ENCODE data around the gene ZNF8. TPM values are rescaled to one million over a fixed set of nuclear protein-coding genes. Genes with fewer than 3 reads are reported as not detected.
"Not testable (repeated sequence)": the region's sequence is repeated elsewhere in the genome, so short reads cannot be mapped to it uniquely, and the experiment has no call there.

Gene ZNF8
- total and polyA plus RNA-seq, 8 donors = 1.4 to 3.6 (median 1.8) TPM

DNA sequence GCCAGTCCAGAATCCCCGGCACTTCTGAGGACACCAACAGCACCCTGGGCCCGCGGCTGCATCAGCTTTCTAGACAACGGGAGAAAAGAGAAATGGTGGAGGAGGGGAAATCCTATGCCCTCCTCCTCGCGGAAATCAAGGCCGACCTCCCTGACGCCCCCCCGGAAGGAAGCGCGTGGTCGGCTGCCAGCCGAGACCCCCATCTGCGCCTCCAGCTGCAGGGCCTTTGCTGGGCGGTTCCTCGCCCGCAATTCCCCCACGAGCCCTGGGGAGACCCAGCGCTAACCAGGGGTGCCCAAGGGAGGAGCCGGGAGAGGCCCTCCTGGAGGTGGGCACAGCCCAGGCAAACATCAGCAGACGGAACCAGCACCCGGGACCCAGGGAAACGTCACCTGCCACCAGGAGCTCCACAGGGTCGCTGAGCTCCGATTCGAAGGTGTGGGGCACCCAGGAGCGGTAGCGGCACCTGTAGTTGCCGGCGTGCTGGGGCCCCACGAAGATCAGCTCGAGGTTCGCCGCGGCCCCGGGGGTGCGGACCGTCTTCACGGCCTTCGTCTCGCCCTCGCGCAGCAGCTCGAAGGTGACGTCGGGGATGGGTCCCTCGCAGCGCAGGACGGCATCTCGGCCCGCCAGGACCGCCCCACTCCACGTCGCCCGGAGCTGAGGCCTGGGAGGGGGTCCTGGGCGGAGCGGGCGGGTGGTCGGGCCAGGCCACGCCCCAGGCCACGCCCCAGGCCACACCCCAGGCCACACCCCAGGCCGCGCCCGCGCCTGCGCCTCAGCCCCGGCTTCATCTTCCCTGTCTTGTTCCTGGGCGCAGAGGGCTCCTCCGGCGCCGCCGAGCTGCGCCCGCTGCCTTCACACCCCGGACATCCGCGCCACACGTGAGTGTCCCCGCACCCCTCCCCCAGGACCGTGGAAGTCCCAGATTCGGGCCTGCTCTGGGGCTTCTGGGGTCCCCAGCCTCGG is 68.5 kb downstream of the ZNF8 start:
- no peaks in the 10 kb centered on the region for H3K9me3 ChIP-seq
- TF ChIP-seq, protein P1, sequence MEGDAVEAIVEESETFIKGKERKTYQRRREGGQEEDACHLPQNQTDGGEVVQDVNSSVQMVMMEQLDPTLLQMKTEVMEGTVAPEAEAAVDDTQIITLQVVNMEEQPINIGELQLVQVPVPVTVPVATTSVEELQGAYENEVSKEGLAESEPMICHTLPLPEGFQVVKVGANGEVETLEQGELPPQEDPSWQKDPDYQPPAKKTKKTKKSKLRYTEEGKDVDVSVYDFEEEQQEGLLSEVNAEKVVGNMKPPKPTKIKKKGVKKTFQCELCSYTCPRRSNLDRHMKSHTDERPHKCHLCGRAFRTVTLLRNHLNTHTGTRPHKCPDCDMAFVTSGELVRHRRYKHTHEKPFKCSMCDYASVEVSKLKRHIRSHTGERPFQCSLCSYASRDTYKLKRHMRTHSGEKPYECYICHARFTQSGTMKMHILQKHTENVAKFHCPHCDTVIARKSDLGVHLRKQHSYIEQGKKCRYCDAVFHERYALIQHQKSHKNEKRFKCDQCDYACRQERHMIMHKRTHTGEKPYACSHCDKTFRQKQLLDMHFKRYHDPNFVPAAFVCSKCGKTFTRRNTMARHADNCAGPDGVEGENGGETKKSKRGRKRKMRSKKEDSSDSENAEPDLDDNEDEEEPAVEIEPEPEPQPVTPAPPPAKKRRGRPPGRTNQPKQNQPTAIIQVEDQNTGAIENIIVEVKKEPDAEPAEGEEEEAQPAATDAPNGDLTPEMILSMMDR (IDR thresholded peaks at IDR 0.05) = no peak
- H3K27ac ChIP-seq = peak overlapping the region in 3 of 4 donors; percentile 34 to 50 (median 38)
- ATAC-seq (peak; percentile 83 to 98 (median 94)), FAIRE-seq (no peak), DNase-seq (peak in 4 of 6 donors; percentile 49 to 80 (median 64))
- no peaks in the 10 kb centered on the region for H3K4me1 ChIP-seq
- peaks cover 0 to 13% (median 0%) of the 10 kb centered on the region in 4 donors for H3K27me3 ChIP-seq
- WGBS, 2 donors = 3 to 6% methylated on average over 58 to 82 of the region's 82 CpGs
- H3K4me3 ChIP-seq = peak overlapping the region; percentile 10 to 49 (median 40)
- no peaks in the 10 kb centered on the region for H3K36me3 ChIP-seq
- intact Hi-C loops (cut with DNase I) = no loop called here

DNA sequence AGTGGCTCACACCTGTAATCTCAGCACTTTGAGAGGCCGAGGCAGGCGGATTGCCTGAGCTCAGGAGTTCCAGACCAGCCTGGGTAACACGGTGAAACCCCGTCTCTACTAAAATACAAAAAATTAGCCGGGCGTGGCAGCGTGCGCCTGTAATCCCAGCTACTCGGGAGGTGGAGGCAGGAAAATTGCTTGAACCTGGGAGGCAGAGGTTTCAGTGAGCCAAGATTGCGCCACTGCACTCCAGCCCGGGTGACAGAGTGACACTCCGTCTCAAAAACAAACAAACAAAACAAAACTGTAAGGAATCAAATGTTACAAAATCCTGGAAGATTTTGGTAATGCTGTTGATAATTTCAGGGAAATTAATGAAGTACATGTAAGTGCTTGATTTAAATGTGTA is 69.3 kb downstream of the ZNF8 start:
- H3K36me3 ChIP-seq, H3K27ac ChIP-seq, FAIRE-seq: not testable (repeated sequence)

GRCh38 chr19:58349590-58349989 is 70.8 kb downstream of the ZNF8 start:
- FAIRE-seq (no peak), DNase-seq (no peak), ATAC-seq (no peak)
- H3K4me3 ChIP-seq = no peak overlapping the region
- WGBS, 2 donors = 44 to 63% methylated on average over 8 of the region's 8 CpGs
- H3K27me3 ChIP-seq = peaks cover 0 to 13% (median 0%) of the 10 kb centered on the region in 4 donors
- no peaks in the 10 kb centered on the region for H3K36me3 ChIP-seq
- H3K27ac ChIP-seq = no peak overlapping the region
- TF ChIP-seq, protein P1 (IDR thresholded peaks at IDR 0.05) = no peak
- H3K4me1 ChIP-seq = no peaks in the 10 kb centered on the region
- intact Hi-C loops (cut with DNase I) = no loop called here
- no peaks in the 10 kb centered on the region for H3K9me3 ChIP-seq

More for the DNA sequence above, 69.3 kb downstream of the ZNF8 start:
- 9 to 21% methylated on average over 12 of the region's 12 CpGs for WGBS, 2 donors
- H3K4me1 ChIP-seq; DNase-seq; intact Hi-C loops (cut with DNase I); H3K9me3 ChIP-seq; ATAC-seq: not testable (repeated sequence)
- H3K4me3 ChIP-seq = peak overlapping the region in 3 of 4 donors; percentile 39 to 49 (median 41)
- H3K27me3 ChIP-seq = peaks cover 0 to 13% (median 0%) of the 10 kb centered on the region in 4 donors

DNA sequence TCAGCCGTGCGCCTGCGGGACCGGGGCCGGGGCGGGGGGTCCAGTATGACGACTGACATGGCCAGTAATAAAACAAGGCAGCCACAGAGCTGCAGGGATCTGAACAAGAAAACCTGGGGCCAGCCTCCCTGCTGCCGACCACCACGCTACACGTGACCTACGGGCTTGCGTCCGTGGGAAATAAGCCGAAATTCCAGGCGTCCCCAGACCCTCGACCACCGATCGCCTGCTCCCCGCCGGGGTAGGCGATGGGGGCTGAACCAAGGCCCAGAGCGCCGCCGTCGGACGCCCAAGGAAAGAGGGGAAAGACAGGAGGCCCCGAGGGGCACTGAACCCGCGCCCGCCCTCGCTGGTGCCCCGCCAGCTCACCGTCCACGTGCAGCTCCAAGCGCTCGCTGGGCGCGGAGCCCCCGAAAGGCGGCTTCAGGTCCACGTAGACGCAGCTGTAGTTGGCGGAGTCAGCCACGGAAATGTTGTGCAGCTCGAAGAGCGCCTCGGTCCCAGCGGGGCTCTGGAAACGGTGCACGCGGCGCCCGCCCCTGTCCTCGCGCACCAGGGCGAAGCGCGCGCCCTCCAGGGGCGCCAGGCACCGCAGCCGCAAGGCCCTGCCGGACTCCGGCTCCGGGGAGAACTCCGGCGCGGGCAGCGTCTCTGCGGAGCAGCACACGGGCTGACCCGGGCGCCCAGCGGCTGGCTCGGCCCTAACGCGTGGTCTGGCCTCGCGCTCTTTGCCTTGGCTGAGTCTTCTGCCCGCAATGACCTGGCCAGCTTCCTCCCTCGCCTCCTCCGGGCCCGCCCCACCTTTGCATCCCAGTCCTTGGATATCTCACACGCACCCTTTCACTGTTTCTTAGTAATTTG is 71.5 kb downstream of the ZNF8 start:
- ATAC-seq = peak in 1 of 4 donors; percentile 5
- Histone ChIP-seq H3K27me3 (peaks cover 0 to 13% (median 0%) of the 10 kb centered on the region in 4 donors), H3K27ac (no peak overlapping the region), H3K9me3 (no peaks in the 10 kb centered on the region), H3K4me3 (peak overlapping the region in 1 of 4 donors; percentile 14), H3K36me3 (no peaks in the 10 kb centered on the region), H3K4me1 (no peaks in the 10 kb centered on the region)
- no peak for DNase-seq
- TF ChIP-seq, protein P1 (IDR thresholded peaks at IDR 0.05) = no peak
- WGBS, 2 donors = 22 to 51% methylated on average over 82 to 84 of the region's 84 CpGs
- intact Hi-C loops (cut with DNase I) = no loop called here
- no peak for FAIRE-seq
